GM23338 (cell line): Measurements from ENCODE around the gene PTN.
A peak's percentile ranks its signal among the peaks of the same experiment; 100 is the strongest.

Experiments used
- EZH2phosphoT487 ChIP-seq: fragments of 200-600 bp; sonication (generic); IDR thresholded peaks from one replicate; pipeline ENCODE4 v1.8.1; 2018; ENCODE audit warnings: antibody characterized with exemption; ENCODE audit not compliant: unreplicated experiment
- POLR2AphosphoS5 ChIP-seq: IDR thresholded peaks from 2 replicates; pipeline ENCODE4 v1.6.1; 2016; ENCODE audit warnings: antibody characterized with exemption, low read depth
- ZNF114 ChIP-seq: fragments of 250-450 bp; sonication (Bioruptor Pico); IDR thresholded peaks from 2 replicates; pipeline ENCODE4 v1.5.0; 2020; ENCODE audit warnings: mild to moderate bottlenecking, moderate library complexity
- TF ChIP-seq, protein P1 (sequence below), 2 experiments: fragments of 200-600 bp in 1 of 2; sonication (generic) in 1 of 2; conservative IDR thresholded peaks; 2 replicates each; pipeline versions ENCODE4 v1.5.1 to v1.6.1; 2016 to 2017; ENCODE audit warnings: antibody characterized with exemption in 2 of 2, low read depth in 2 of 2, mild to moderate bottlenecking in 2 of 2, moderate library complexity in 1 of 2
- TF ChIP-seq, protein P2 (sequence below): IDR thresholded peaks from one replicate; pipeline ENCODE4 v1.6.1; 2018; ENCODE audit warnings: antibody characterized with exemption; ENCODE audit not compliant: unreplicated experiment

DNA sequence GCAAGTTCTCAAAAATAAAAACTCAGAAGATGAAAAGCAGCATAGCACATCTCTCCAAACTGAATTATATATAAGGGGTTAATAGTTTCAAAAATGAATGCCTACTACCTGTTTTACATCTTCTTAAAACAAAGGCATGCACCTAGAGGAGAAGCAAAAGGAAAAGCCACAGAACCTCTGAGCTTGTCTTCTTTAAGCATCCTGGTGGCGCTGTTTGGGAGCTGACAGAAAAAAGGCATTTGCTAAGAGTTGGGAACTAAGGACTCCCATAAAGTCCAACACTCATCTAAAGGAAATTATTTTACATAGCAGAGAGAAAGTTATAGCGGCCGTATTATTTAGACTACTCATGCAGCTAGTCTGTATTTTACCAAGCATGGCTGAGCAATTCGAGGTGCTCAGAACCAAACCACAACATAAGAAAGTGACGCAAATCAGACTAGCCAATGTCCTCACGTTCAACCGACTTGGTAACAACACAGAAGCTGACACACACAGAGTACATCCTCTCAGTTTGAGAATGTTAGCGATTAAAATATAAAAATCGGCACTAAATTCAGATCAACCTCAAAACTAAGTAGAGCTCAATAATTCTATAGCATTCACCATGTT, 38.8 kb downstream of the PTN start:
- TF ChIP-seq, protein P1, sequence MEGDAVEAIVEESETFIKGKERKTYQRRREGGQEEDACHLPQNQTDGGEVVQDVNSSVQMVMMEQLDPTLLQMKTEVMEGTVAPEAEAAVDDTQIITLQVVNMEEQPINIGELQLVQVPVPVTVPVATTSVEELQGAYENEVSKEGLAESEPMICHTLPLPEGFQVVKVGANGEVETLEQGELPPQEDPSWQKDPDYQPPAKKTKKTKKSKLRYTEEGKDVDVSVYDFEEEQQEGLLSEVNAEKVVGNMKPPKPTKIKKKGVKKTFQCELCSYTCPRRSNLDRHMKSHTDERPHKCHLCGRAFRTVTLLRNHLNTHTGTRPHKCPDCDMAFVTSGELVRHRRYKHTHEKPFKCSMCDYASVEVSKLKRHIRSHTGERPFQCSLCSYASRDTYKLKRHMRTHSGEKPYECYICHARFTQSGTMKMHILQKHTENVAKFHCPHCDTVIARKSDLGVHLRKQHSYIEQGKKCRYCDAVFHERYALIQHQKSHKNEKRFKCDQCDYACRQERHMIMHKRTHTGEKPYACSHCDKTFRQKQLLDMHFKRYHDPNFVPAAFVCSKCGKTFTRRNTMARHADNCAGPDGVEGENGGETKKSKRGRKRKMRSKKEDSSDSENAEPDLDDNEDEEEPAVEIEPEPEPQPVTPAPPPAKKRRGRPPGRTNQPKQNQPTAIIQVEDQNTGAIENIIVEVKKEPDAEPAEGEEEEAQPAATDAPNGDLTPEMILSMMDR (conservative IDR thresholded peaks at IDR 0.05; ENCODE audit: low read depth in 2 of 2): peak; percentile 29 to 38; a peak in 3 of 4 replicates
- TF ChIP-seq, protein P2, sequence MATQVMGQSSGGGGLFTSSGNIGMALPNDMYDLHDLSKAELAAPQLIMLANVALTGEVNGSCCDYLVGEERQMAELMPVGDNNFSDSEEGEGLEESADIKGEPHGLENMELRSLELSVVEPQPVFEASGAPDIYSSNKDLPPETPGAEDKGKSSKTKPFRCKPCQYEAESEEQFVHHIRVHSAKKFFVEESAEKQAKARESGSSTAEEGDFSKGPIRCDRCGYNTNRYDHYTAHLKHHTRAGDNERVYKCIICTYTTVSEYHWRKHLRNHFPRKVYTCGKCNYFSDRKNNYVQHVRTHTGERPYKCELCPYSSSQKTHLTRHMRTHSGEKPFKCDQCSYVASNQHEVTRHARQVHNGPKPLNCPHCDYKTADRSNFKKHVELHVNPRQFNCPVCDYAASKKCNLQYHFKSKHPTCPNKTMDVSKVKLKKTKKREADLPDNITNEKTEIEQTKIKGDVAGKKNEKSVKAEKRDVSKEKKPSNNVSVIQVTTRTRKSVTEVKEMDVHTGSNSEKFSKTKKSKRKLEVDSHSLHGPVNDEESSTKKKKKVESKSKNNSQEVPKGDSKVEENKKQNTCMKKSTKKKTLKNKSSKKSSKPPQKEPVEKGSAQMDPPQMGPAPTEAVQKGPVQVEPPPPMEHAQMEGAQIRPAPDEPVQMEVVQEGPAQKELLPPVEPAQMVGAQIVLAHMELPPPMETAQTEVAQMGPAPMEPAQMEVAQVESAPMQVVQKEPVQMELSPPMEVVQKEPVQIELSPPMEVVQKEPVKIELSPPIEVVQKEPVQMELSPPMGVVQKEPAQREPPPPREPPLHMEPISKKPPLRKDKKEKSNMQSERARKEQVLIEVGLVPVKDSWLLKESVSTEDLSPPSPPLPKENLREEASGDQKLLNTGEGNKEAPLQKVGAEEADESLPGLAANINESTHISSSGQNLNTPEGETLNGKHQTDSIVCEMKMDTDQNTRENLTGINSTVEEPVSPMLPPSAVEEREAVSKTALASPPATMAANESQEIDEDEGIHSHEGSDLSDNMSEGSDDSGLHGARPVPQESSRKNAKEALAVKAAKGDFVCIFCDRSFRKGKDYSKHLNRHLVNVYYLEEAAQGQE: no peak
- TF ChIP-seq POLR2AphosphoS5: no peak
- no peak for TF ChIP-seq EZH2phosphoT487
- no peak for TF ChIP-seq ZNF114 (CRISPR knock-in tag)
